K562 (cell line): Measurements from ENCODE around the gene MICAL2. TPM values are rescaled to one million over a fixed set of nuclear protein-coding genes. Genes with fewer than 3 reads are reported as not detected.
A peak's percentile ranks its signal among the peaks of the same experiment; 100 is the strongest.

Source experiments
- BRD9 ChIP-seq: fragments of 450-650 bp; IDR thresholded peaks from 2 replicates; pipeline ENCODE4 v1.6.1; 2018; ENCODE audit warnings: low read depth; ENCODE audit not compliant: partially characterized antibody
- ELF2 ChIP-seq: fragments of 250-450 bp; sonication (Bioruptor Pico); IDR thresholded peaks from 2 replicates; pipeline ENCODE4 v1.5.0; 2021; ENCODE audit warnings: mild to moderate bottlenecking
- JUND ChIP-seq, 2 experiments: IDR thresholded peaks; 2 replicates in 1 of 2; 3 replicates in 1 of 2; pipeline ENCODE4 v1.6.1; 2011; ENCODE audit warnings: borderline replicate concordance in 2 of 2, low read depth in 2 of 2, low read length in 2 of 2, improper control_type of control experiment in 1 of 2, missing biosample characterization in 1 of 2, missing genetic modification characterization in 1 of 2, missing genetic modification reagents in 1 of 2
- PTRF ChIP-seq: fragments of 450-650 bp; IDR thresholded peaks from 2 replicates; pipeline ENCODE4 v1.6.1; 2016; ENCODE audit warnings: mild to moderate bottlenecking, missing genetic modification characterization, missing compliant biosample characterization
- RBBP5 ChIP-seq: fragments of 200-600 bp; sonication (generic); IDR thresholded peaks from 2 replicates; pipeline ENCODE4 v1.6.1; 2012; ENCODE audit warnings: borderline replicate concordance, mild to moderate bottlenecking, low read length, control low read depth, inconsistent platforms; ENCODE audit not compliant: insufficient read depth, poor library complexity, severe bottlenecking
- RREB1 ChIP-seq: fragments of 250-450 bp; sonication (Bioruptor Pico); IDR thresholded peaks from 2 replicates; pipeline ENCODE4 v1.4.0; 2020
- TAF7 ChIP-seq: fragments of 450-650 bp; IDR thresholded peaks from 2 replicates; pipeline ENCODE4 v1.6.1; 2016; ENCODE audit warnings: missing genetic modification characterization, missing compliant biosample characterization
- TAL1 ChIP-seq: fragments of 450-650 bp; IDR thresholded peaks from 2 replicates; pipeline ENCODE4 v1.6.1; 2016; ENCODE audit warnings: mild to moderate bottlenecking
- TBP ChIP-seq: optimal IDR thresholded peaks from 2 replicates; pipeline ENCODE3; 2011; ENCODE audit warnings: low read depth, low read length, improper control_type of control experiment
- TCF3 ChIP-seq: sonication (generic); formaldehyde crosslinking; IDR thresholded peaks from 2 replicates; pipeline ENCODE4 v1.4.0; 2020; ENCODE audit warnings: mild to moderate bottlenecking, missing genetic modification reagents
- TSHZ1 ChIP-seq: fragments of 250-450 bp; sonication (Bioruptor Pico); IDR thresholded peaks from 2 replicates; pipeline ENCODE4 v1.4.0; 2020; ENCODE audit warnings: mild to moderate bottlenecking, moderate library complexity
- ZBTB9 ChIP-seq: fragments of 450-650 bp; formaldehyde crosslinking; IDR thresholded peaks from 2 replicates; pipeline ENCODE4 v1.4.0; 2020; ENCODE audit warnings: mild to moderate bottlenecking, moderate library complexity
- ZNF175 ChIP-seq: fragments of 200-800 bp; sonication (Bioruptor generic); IDR thresholded peaks from 2 replicates; pipeline ENCODE4 v1.6.1; 2016; ENCODE audit warnings: low read depth, mild to moderate bottlenecking, missing genetic modification characterization, missing compliant biosample characterization
- polyA plus RNA-seq, 8 experiments: library from polyadenylated mRNA; depleted of rRNA in 4 of 8; stranded (reverse) in 5 of 8; unstranded in 3 of 8; fragments of >200 nt; fragmentation: Nextera tagmentation in 2 of 8; fragmentation: Illumina TruSeq in 1 of 8; extraction: Ambion mirVana in 2 of 8; extraction: Trizol in 1 of 8; gene quantifications; 2 replicates each; pipeline versions ENCODE4 v1.2.1 to v1.2.3, GENCODE V29; 2011 to 2014; ENCODE audit warnings: inconsistent platforms in 1 of 8, missing spikeins in 1 of 8
- total RNA-seq, 7 experiments: library from RNA; depleted of rRNA in 6 of 7; stranded (reverse); fragments of >200 nt in 6 of 7; fragmentation: Illumina TruSeq in 2 of 7; extraction: Trizol in 2 of 7; gene quantifications; 2 replicates each; pipeline versions ENCODE4 v1.2.1 to v1.2.3, GENCODE V29; 2011 to 2021; ENCODE audit warnings: low replicate concordance in 1 of 7

Gene MICAL2
- total and polyA plus RNA-seq, 9 of the 15 experiments (the other 6 are each of a cell fraction or from before 2014, with no cell fraction given), result 4.7 to 64.2 (median 33.6) TPM

GRCh38 chr11:12167061-12168000 is 56.9 kb downstream of the MICAL2 start (continued):
- peak; percentile 43; the same call in 1 of the 2 replicates for TF ChIP-seq RREB1 (CRISPR knock-in tag)
- peak; percentile 62; the same call in 1 of the 2 replicates for TF ChIP-seq TAL1
- no peak for TF ChIP-seq TSHZ1
- TF ChIP-seq JUND (IDR thresholded peaks at IDR 0.05; ENCODE audit: borderline replicate concordance, low read depth, low read length), result peak; percentile 95
- peak; percentile 90; the same call in 2 of the 3 replicates for TF ChIP-seq JUND (tag; IDR thresholded peaks at IDR 0.05; ENCODE audit: borderline replicate concordance, low read depth, low read length)
- TF ChIP-seq RBBP5, result no peak
- TF ChIP-seq ZBTB9 (CRISPR knock-in tag), result peak; percentile 64; the same call in 1 of the 2 replicates
- TF ChIP-seq ELF2 (CRISPR knock-in tag), result no peak
- TF ChIP-seq TCF3, result peak; percentile 68
- peak; percentile 89 for TF ChIP-seq ZNF175 (CRISPR knock-in tag)
- TF ChIP-seq BRD9, result peak; percentile 46
- TF ChIP-seq TAF7 (tag), result no peak
- peak; percentile 18 for TF ChIP-seq TBP
- no peak for TF ChIP-seq PTRF (tag)
